ENCODE measurements around the gene TMEM106A. TPM values are rescaled to one million over a fixed set of nuclear protein-coding genes. Genes with fewer than 3 reads are reported as not detected.
"Not testable (repeated sequence)": the region's sequence is repeated elsewhere in the genome, so short reads cannot be mapped to it uniquely, and the experiment has no call there.

TMEM106A gene, protein sequence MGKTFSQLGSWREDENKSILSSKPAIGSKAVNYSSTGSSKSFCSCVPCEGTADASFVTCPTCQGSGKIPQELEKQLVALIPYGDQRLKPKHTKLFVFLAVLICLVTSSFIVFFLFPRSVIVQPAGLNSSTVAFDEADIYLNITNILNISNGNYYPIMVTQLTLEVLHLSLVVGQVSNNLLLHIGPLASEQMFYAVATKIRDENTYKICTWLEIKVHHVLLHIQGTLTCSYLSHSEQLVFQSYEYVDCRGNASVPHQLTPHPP
- 1.7 and 2.4 TPM in 2 replicates for total RNA-seq (2014; rRNA removed; shearing (Covaris generic))

GRCh38 chr17:43211480-43212402, at the start of gene TMEM106A:
Gene TMEM106A, plus strand, starts transcription at chr17:43211875. Its CDS starts 1,167 bp downstream, at chr17:43213042.
- peak; percentile 69 for DNase-seq (ENCODE audit: low spot score)

DNA sequence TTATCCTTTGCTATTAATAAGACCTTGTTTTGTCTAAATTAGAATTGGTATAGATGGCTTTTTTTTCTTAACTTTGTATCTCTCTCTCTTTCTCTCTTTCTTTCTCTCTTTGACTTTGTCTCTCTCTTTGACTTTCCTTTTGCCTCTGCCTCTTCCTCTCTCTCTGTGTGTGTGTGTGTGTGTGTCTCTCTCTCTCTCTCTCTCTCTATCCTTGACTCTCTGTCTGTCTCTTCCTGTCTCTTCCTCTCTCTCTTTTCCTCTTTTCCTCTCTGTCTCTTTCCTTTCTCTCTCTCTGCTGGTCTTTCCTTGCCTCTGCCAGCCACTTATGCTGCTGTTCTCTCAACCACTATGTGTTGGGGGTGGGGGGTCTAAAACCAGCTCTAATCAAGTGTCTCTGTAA, 45.7 kb upstream of the TMEM106A start:
- DNase-seq (ENCODE audit: low spot score): not testable (repeated sequence)

DNA sequence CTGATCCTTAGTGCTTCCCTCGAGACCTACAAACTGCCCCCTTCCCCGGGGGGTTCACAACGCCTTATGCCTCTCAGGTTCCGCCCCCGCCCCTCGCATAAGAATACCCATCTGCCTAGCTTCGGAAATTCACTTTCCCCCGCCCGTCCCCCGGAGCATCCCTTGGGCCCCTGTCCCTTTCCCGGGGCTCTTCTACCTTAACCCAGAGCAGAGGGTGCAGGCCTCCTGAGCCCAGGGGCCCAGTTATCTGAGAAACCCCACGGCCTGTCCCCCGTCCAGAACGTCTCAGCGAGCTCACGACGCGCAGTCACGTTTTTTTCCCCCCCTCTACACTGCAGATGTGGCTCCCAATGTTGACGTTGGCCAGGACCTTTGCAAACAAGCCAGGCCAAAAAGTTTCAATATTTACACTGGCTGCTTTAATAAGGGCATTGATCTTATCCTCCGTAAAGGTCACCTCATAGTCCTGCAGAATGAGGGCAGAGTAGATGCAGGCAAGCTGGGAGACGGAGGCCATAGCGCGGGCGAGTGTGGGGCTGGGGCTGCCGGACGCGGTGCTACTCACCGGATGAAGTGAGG, 42.0 kb upstream of the TMEM106A start:
- peak; percentile 4 for DNase-seq (ENCODE audit: low spot score)

DNA sequence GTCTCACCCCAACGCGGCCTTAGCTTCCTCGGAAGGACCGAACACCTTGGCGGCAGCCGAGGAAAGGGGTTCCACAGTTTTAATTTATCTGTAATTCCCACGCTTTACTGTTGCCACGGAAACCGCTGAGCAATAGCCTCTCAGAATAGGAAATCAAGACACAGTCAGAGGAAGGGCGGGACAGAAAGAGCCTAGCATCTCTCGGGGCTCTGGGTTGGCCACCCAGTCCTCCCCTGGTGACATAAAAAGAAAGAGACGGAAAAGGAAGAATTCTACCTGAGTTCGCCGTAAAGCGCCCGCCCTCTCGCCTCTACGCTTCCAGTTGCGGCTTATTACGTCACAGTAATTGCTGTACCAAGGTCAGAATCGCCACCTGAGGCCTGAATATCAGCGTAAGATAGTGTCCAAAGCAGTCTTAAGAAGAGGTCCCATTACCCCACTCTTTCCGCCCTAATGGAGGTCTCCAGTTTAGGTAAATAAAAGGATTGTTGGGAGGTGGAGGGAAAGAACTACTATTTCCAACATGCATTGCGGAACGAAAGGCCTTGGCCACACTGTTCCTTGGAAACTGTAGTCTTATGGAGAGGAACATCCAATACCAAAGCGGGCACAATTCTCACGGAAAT, 41.4 kb upstream of the TMEM106A start:
- peak; percentile 95 for DNase-seq (ENCODE audit: low spot score)

GRCh38 chr17:43170766-43171585, 40.7 kb upstream of the TMEM106A start, which contains the start of gene NBR1:
Gene NBR1, plus strand, starts transcription at chr17:43171214. Its CDS starts 4,586 bp downstream, at chr17:43175800.
- DNase-seq (ENCODE audit: low spot score): peak; percentile 97

- peak; percentile 85 for DNase-seq (ENCODE audit: low spot score)
Observed at GRCh38 chr17:43171586-43172487, 39.8 kb upstream of the TMEM106A start.

GRCh38 chr17:43175213-43176118, 36.2 kb upstream of the TMEM106A start:
- DNase-seq (ENCODE audit: low spot score): no peak

DNA sequence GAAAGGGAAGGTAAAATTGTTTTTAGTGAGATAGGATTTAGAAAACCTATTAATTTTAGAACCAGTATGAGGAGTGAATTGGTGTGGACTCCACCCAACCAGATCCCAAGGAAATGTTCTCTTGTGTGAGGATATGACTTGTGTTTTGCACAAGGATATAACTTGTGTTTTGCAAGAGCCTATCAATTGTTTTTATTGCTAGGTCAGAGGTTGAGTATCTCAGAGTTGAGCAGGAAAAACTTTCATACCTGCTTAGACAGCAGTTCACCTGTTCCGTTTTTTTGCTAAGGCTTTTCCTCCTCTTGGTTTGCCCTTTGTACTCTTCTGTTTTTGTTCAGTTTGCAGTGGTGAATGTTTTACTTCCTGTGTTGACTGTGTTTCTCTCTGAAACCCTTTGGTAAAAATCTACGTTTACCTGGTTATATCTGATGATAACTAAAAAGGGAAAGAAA, 35.5 kb upstream of the TMEM106A start:
- no peak for DNase-seq (ENCODE audit: low spot score)

- no peak for DNase-seq (ENCODE audit: low spot score)
Observed at GRCh38 chr17:43183921-43184320, 27.8 kb upstream of the TMEM106A start.

DNA sequence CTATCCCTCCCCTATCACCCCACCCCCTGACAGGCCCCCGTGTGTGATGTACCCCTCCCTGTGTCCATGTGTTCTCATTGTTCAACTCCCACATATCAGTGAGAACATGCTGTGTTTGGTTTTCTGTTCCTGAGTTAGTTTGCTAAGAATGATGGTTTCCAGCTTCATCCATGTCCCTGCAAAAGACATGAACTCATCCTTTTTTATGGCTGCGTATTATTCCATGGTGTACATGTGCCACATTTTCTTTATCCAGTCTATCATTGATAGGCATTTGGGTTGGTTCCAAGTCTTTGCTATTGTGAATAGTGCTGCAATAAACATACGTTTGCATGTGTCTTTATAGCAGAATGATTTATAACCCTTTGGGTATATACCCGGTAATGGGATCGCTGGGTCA, 25.0 kb upstream of the TMEM106A start:
- not testable (repeated sequence) for DNase-seq (ENCODE audit: low spot score)

- no peak for DNase-seq (ENCODE audit: low spot score)
Observed at GRCh38 chr17:43193251-43193650, 18.4 kb upstream of the TMEM106A start.

- DNase-seq (ENCODE audit: low spot score): no peak
Observed at GRCh38 chr17:43199633-43200032, 12.0 kb upstream of the TMEM106A start.

GRCh38 chr17:43200127-43200526, 11.5 kb upstream of the TMEM106A start:
- DNase-seq (ENCODE audit: low spot score): no peak

- DNase-seq (ENCODE audit: low spot score): not testable (repeated sequence)
Observed at GRCh38 chr17:43203013-43203412, 8.7 kb upstream of the TMEM106A start.

DNA sequence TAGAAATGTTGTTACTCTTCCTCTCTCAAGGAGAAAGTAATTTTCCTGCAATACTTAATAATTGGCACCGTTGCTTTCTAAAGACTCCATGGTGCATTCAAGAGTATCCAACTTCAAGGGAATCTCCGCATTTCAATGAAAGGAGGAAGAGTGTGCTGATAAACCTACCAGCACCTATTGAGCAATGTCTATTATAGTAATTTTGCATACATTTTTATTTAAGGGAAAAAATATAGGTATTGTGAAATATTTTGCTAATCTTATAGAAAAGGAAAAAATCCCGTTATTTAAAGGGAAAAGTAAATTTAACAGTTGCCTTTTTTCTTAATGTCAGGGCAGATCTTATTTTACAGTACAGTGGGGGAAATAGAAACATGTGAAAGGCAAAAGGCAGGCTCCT, 1.1 kb upstream of the TMEM106A start:
- no peak for DNase-seq (ENCODE audit: low spot score)

DNA sequence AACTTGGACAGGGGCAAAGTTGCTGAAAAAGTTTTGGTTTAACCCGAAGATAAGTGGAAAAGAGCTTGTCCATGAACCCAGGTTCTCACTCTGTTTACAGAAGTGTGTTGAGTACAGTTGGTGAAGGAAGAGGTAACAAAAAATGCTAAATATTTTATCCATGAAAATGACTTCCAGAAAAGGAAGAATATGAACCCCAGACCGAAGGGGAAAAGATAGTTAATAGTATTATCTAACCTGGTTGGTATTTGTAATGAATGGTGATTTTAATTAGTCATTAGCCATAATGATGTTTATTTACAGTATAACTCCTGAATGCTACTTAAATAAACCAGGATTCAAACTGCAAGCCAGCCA, 574 bp upstream of the TMEM106A start:
- DNase-seq (ENCODE audit: low spot score): no peak

DNA sequence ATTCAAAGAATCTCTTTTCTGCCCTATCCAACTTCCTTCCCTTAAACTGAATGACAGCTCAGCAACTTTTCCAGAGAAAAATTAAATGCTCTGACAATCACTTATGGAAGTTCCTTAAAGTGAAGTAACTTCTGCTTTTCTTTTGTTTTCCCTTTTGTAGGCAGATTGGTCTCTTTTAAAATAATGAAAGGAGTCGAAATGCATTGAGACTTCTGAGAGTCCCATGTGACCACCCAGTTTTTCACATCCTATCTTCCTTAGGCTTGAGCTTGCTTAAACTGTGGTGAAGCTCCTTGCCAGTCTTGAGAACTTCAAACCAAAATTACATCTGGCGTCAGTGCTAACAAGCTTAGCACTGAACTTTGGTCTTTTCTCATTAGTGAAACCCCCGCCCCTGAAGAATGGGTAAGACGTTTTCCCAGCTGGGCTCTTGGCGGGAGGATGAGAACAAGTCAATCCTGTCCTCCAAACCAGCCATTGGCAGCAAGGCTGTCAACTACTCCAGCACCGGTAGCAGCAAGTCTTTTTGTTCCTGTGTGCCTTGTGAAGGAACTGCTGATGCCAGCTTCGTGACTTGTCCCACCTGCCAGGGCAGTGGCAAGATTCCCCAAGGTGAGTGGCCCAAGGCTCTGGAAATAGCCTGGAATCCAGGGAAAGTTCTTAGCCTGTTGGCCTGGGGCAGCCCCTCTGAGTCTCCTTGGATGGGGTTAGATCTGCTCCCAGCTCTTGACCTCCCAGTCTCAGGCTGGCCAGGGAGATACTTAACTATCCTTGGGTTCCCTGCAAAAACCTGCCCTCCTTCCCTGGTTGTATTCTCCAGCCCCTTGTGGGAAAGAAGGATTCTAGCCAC, 1.2 kb downstream of the TMEM106A start:
- no peak for DNase-seq (ENCODE audit: low spot score)

DNA sequence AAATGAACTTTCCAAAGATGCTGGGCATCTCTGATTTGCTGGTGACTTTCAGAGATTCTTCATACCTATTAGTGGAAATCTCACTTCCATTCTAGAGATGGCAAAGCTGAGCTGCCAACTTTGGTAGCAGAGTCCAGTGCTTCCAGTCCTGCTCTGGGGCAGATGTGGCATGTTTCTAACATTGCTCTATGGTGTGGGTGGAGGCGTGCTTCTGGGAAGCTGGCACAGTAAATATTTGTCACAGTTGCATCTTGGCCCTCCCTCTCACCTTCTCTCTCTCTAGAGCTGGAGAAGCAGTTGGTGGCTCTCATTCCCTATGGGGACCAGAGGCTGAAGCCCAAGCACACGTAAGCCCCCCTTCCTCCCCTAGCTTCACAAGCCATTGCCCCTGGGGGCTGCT, 1.9 kb downstream of the TMEM106A start:
- no peak for DNase-seq (ENCODE audit: low spot score)
